ENCODE results near the gene STK32C.

STK32C gene

DNA sequence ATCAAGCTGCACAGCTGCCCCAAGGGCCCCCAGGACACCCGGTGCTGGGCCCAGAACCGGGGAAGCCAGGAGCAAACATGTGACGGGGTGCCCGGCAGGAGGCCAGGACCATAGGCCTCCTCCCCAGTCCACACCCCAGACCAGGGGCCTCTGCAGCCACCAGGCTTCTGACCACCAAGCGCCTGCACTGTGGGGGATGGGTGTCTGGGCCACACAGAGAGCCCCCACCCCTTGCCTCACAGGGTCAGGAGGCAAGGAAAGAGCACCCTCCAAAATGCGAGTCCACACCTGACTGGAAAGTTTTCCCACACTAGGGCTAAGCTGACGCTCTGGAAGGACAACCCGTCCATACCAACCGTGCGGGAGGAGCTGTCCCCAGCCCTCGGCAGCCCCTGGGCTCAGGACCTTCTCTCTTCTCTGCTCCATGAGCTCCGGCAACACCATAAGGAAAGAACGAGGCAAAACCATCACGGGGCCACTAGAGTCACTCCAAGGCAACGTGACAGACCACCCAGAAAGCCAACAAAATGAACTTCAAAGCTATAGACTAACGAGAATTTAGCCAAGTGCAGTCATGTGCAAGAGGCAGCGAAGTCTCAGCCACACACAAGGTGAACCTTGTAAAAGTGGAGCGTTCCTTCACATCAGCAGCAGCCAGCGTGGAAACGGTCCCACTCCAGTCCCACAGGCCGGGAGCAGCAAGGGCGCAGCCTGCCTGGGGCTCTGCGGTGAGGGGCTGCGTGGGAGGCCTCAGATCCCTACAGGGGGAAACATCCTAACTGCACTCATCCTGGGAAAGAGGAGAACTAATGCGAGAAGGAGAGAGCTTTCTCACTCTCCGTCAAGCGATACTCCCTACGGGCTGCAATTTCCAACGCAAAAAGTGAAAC is 5.1 kb downstream of the STK32C start:
- H2BK120ac ChIP-seq (ENCODE audit: insufficient read depth, low read length, poor library complexity), result no peak overlapping the region
- no peaks in the 10 kb centered on the region for H3K79me2 ChIP-seq (ENCODE audit: control insufficient read depth, insufficient read depth, low read length, poor library complexity)
- no peak overlapping the region for H3K18ac ChIP-seq (ENCODE audit: low read length)
- H3K4me3 ChIP-seq (ENCODE audit: low read depth, low read length), result no peak overlapping the region
- no peak overlapping the region for H4K8ac ChIP-seq (ENCODE audit: low read depth, low read length)
- H3K9me3 ChIP-seq (ENCODE audit: insufficient read depth, low read depth, low read length), result peaks cover 20% of the 10 kb centered on the region
- H3K36me3 ChIP-seq (ENCODE audit: control insufficient read depth in 1 of 2, insufficient read depth in 2 of 2, low read length in 2 of 2), result no peaks in the 10 kb centered on the region
- H2AK5ac ChIP-seq (ENCODE audit: low read length), result no peak overlapping the region
- no peak overlapping the region for H2AFZ ChIP-seq (ENCODE audit: insufficient read depth, low read length, poor library complexity)
- peaks cover 3 to 5% of the 10 kb centered on the region in 2 experiments for H3K4me1 ChIP-seq (ENCODE audit: control insufficient read depth in 1 of 2, insufficient read depth in 2 of 2, low read length in 2 of 2)
- H3K14ac ChIP-seq (ENCODE audit: low read length), result no peak overlapping the region
- H2BK12ac ChIP-seq (ENCODE audit: low read length), result no peak overlapping the region
- peaks cover 18% of the 10 kb centered on the region for H3K27me3 ChIP-seq (ENCODE audit: insufficient read depth, low read length)
- DNase-seq, result no peak
- no peaks in the 10 kb centered on the region for H3K79me1 ChIP-seq (ENCODE audit: low read length)
- H3K27ac ChIP-seq (ENCODE audit: low read depth, low read length), result no peak overlapping the region
- no peak overlapping the region for H3K9ac ChIP-seq (ENCODE audit: low read length)
- no peak overlapping the region for H4K12ac ChIP-seq (ENCODE audit: low read depth, low read length)
- H4K91ac ChIP-seq (ENCODE audit: low read depth, low read length), result no peak overlapping the region
- H3K4me2 ChIP-seq (ENCODE audit: low read length), result no peak overlapping the region
- WGBS (ENCODE audit: extremely low coverage, insufficient coverage, insufficient read length), result no CpG with 5 or more reads among the region's 29 CpGs
- no peak overlapping the region for H3K4ac ChIP-seq (ENCODE audit: low read depth, low read length)
- H3K23ac ChIP-seq (ENCODE audit: low read length), result no peak overlapping the region
- no peak overlapping the region for H2BK5ac ChIP-seq (ENCODE audit: low read depth, low read length, poor library complexity)

DNA sequence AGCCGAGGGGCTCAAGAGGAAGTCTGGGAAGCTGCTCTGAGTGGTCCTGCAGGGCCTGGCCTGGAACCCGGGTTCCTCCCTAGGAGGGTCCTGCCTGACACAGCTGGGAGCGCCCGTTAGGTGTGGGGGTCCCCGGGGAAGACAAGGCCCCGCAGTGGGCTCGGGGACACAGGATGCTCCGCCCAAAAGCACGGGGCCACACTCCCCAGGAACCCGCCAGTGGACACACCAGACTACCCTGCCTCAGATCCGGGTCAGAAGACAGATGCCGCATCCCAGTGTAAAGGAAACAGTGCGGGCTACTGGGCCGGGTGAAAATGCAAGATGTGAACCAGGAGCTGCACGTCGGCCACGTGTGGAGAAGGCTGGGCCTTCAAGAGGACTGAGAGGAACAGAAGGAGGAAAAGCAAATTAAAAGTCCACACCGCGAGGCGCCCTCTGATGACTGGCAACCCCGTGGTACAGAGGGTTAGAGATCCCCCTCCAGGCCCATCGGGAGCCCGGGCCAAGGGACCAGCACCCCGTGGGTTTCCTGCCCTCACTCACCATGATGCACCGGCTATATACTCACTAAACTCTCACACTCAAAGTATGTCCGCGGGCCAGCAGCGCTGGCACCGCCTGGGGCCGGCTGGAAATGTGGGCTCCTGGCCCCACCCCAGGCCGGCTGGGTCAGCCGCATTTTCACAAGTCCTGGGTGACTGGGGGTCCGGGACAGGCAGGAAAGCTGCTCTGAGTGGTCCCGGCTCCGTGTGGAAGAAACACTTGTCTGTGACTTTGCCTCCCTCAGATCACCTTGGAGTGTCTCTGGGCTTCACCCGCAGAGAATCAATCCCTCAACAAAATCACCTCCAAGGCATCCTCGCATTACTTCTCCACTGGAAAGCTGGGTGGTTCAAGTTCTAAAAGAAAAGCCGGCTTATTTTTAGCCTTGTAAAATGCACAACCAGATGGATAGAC is 6.1 kb downstream of the STK32C start:
- H3K27me3 ChIP-seq (ENCODE audit: insufficient read depth, low read length), result peaks cover 9% of the 10 kb centered on the region
- no peak overlapping the region for H3K14ac ChIP-seq (ENCODE audit: low read length)
- H4K8ac ChIP-seq (ENCODE audit: low read depth, low read length), result no peak overlapping the region
- no peak overlapping the region for H3K4me3 ChIP-seq (ENCODE audit: low read depth, low read length)
- H3K79me2 ChIP-seq (ENCODE audit: control insufficient read depth, insufficient read depth, low read length, poor library complexity), result no peaks in the 10 kb centered on the region
- H3K36me3 ChIP-seq (ENCODE audit: control insufficient read depth in 1 of 2, insufficient read depth in 2 of 2, low read length in 2 of 2), result no peaks in the 10 kb centered on the region
- H2BK12ac ChIP-seq (ENCODE audit: low read length), result no peak overlapping the region
- H3K18ac ChIP-seq (ENCODE audit: low read length), result no peak overlapping the region
- no peak overlapping the region for H3K23ac ChIP-seq (ENCODE audit: low read length)
- no peak overlapping the region for H3K27ac ChIP-seq (ENCODE audit: low read depth, low read length)
- H3K9ac ChIP-seq (ENCODE audit: low read length), result no peak overlapping the region
- DNase-seq, result no peak
- no peaks in the 10 kb centered on the region for H3K4me1 ChIP-seq (ENCODE audit: control insufficient read depth in 1 of 2, insufficient read depth in 2 of 2, low read length in 2 of 2)
- H3K9me3 ChIP-seq (ENCODE audit: insufficient read depth, low read depth, low read length), result peaks cover 15% of the 10 kb centered on the region
- H3K4ac ChIP-seq (ENCODE audit: low read depth, low read length), result no peak overlapping the region
- H2AFZ ChIP-seq (ENCODE audit: insufficient read depth, low read length, poor library complexity), result no peak overlapping the region
- no peak overlapping the region for H2BK120ac ChIP-seq (ENCODE audit: insufficient read depth, low read length, poor library complexity)
- H2AK5ac ChIP-seq (ENCODE audit: low read length), result no peak overlapping the region
- H3K79me1 ChIP-seq (ENCODE audit: low read length), result no peaks in the 10 kb centered on the region
- no peak overlapping the region for H4K12ac ChIP-seq (ENCODE audit: low read depth, low read length)
- H3K4me2 ChIP-seq (ENCODE audit: low read length), result no peak overlapping the region
- WGBS (ENCODE audit: extremely low coverage, insufficient coverage, insufficient read length), result no CpG with 5 or more reads among the region's 38 CpGs
- no peak overlapping the region for H2BK5ac ChIP-seq (ENCODE audit: low read depth, low read length, poor library complexity)
- H4K91ac ChIP-seq (ENCODE audit: low read depth, low read length), result no peak overlapping the region

DNA sequence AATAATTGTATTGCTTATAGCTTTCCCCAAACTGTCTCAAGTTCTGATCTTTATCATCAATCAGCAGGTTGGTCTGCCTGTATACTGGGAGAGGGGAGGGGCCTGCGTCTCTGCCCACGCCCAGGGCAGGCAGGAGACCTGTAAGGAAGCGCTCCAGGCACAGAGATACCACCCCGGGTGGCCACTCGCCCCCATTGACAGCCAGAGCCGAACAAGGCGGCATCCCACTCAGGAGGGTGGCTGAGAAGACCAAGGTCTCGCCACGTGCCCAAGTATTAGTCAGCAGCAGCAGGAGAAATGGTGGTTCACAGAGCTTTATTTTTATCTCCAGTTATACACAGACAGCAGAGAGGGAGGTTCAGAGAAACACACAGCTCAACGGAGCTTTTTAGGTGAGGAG is 7.2 kb downstream of the STK32C start:
- Histone ChIP-seq H3K18ac (ENCODE audit: low read length) (no peak overlapping the region), H2BK12ac (ENCODE audit: low read length) (no peak overlapping the region)
- DNase-seq, result no peak

DNA sequence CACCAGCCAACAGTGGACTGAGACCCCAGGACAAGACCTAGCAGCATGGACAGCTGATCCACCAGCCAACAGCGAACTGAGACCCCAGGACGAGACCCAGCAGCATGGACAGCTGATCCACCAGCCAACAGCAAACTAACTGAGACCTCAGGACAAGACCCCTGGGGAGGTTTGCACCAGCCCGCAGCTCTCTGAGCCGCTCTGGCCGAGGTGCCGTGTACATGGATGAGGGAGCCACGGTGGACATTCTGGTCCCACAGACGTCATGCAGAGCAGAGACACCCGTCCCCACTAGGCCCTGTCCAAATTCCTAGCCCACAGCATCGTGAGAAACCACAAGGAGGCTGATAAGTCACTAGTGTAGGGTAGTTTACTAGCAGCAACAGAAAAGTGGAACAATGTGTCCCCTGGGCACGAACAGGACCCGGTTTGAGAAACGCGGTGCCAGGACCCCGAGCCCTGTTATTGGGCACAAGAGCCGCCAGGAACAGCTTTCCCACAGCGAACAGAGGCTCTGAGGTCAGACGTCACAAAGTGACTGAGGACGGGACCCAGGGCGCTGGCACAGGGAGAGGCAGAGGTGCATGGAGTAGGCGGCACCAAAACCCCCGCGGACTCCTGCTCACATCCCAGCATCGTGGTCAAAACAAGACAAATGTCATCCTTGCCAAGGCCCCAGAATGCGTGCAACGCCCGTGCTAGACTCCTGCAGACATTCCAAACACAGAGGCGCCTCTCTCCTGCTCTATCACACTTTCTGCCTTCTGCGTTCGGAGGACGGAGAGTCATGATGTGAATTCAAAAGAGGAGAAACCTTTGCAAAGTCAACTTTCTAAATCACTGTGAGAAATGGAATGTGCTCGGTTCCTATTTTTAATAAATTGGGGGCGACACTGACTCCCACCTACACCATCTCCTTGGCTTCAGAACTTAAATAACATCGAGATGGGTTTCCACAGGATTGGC is 8.1 kb downstream of the STK32C start:
- no peak overlapping the region for H3K14ac ChIP-seq (ENCODE audit: low read length)
- no peak overlapping the region for H3K4me2 ChIP-seq (ENCODE audit: low read length)
- no peak for DNase-seq
- no peak overlapping the region for H3K4ac ChIP-seq (ENCODE audit: low read depth, low read length)
- H4K8ac ChIP-seq (ENCODE audit: low read depth, low read length), result no peak overlapping the region
- peaks cover 2% of the 10 kb centered on the region for H3K27me3 ChIP-seq (ENCODE audit: insufficient read depth, low read length)
- H3K79me1 ChIP-seq (ENCODE audit: low read length), result no peaks in the 10 kb centered on the region
- no peak overlapping the region for H2BK12ac ChIP-seq (ENCODE audit: low read length)
- H3K9me3 ChIP-seq (ENCODE audit: insufficient read depth, low read depth, low read length), result peaks cover 4% of the 10 kb centered on the region
- no peak overlapping the region for H2BK5ac ChIP-seq (ENCODE audit: low read depth, low read length, poor library complexity)
- H3K4me1 ChIP-seq (ENCODE audit: control insufficient read depth in 1 of 2, insufficient read depth in 2 of 2, low read length in 2 of 2), result peaks cover 0 to 2% of the 10 kb centered on the region in 2 experiments
- no peak overlapping the region for H2BK120ac ChIP-seq (ENCODE audit: insufficient read depth, low read length, poor library complexity)
- H3K79me2 ChIP-seq (ENCODE audit: control insufficient read depth, insufficient read depth, low read length, poor library complexity), result no peaks in the 10 kb centered on the region
- no peak overlapping the region for H3K4me3 ChIP-seq (ENCODE audit: low read depth, low read length)
- no peak overlapping the region for H2AK5ac ChIP-seq (ENCODE audit: low read length)
- no CpG with 5 or more reads among the region's 34 CpGs for WGBS (ENCODE audit: extremely low coverage, insufficient coverage, insufficient read length)
- no peak overlapping the region for H3K9ac ChIP-seq (ENCODE audit: low read length)
- no peaks in the 10 kb centered on the region for H3K36me3 ChIP-seq (ENCODE audit: control insufficient read depth in 1 of 2, insufficient read depth in 2 of 2, low read length in 2 of 2)
- H3K23ac ChIP-seq (ENCODE audit: low read length), result no peak overlapping the region
- H2AFZ ChIP-seq (ENCODE audit: insufficient read depth, low read length, poor library complexity), result no peak overlapping the region
- H4K91ac ChIP-seq (ENCODE audit: low read depth, low read length), result no peak overlapping the region
- no peak overlapping the region for H3K18ac ChIP-seq (ENCODE audit: low read length)
- H3K27ac ChIP-seq (ENCODE audit: low read depth, low read length), result no peak overlapping the region
- no peak overlapping the region for H4K12ac ChIP-seq (ENCODE audit: low read depth, low read length)

More for the DNA sequence above, 7.2 kb downstream of the STK32C start:
- Histone ChIP-seq H3K9me3 (ENCODE audit: insufficient read depth, low read depth, low read length) (peaks cover 8% of the 10 kb centered on the region), H4K91ac (ENCODE audit: low read depth, low read length) (no peak overlapping the region), H3K14ac (ENCODE audit: low read length) (no peak overlapping the region), H3K4me3 (ENCODE audit: low read depth, low read length) (no peak overlapping the region), H2BK120ac (ENCODE audit: insufficient read depth, low read length, poor library complexity) (no peak overlapping the region), H4K8ac (ENCODE audit: low read depth, low read length) (no peak overlapping the region), H2BK5ac (ENCODE audit: low read depth, low read length, poor library complexity) (no peak overlapping the region), H3K79me1 (ENCODE audit: low read length) (no peaks in the 10 kb centered on the region), H3K79me2 (ENCODE audit: control insufficient read depth, insufficient read depth, low read length, poor library complexity) (no peaks in the 10 kb centered on the region), H4K12ac (ENCODE audit: low read depth, low read length) (no peak overlapping the region), H3K4me1 (ENCODE audit: control insufficient read depth in 1 of 2, insufficient read depth in 2 of 2, low read length in 2 of 2) (peaks cover 0 to 2% of the 10 kb centered on the region in 2 experiments), H2AK5ac (ENCODE audit: low read length) (no peak overlapping the region), H3K23ac (ENCODE audit: low read length) (no peak overlapping the region), H3K36me3 (ENCODE audit: control insufficient read depth in 1 of 2, insufficient read depth in 2 of 2, low read length in 2 of 2) (no peaks in the 10 kb centered on the region), H3K4ac (ENCODE audit: low read depth, low read length) (no peak overlapping the region), H3K9ac (ENCODE audit: low read length) (no peak overlapping the region), H3K27ac (ENCODE audit: low read depth, low read length) (no peak overlapping the region), H3K27me3 (ENCODE audit: insufficient read depth, low read length) (peaks cover 2% of the 10 kb centered on the region), H3K4me2 (ENCODE audit: low read length) (no peak overlapping the region), H2AFZ (ENCODE audit: insufficient read depth, low read length, poor library complexity) (no peak overlapping the region)
- no CpG with 5 or more reads among the region's 10 CpGs for WGBS (ENCODE audit: extremely low coverage, insufficient coverage, insufficient read length)

Measured in trophoblast cell (in vitro differentiated cells and primary cell).